ENCODE measurements around the gene ENTPD6. TPM values are rescaled to one million over a fixed set of nuclear protein-coding genes. Genes with fewer than 3 reads are reported as not detected.

Gene ENTPD6
- total and polyA plus RNA-seq, 2 donors (not counting 1 experiment from before 2014, with no cell fraction given) = 64.4 to 79.8 TPM

DNA sequence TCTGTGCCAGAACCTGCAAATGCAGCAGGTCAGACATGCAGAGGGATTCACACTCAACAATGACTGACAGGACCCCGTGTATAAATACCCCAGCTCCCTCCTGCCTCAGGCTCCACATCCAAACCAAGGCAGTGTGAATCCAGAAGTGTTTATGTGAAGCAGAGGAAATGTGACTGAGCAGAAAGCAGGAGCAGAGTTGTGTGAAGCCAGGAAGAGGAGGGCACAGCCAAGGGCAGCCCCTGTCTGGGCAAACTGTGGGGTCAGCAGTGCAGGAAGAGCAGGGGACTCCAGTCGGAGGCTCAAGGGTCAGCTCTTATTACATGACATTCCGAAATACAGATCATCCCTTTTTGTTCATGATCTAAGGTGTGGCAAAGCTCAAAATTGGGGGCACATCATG is 19.3 kb upstream of the ENTPD6 start:
- DNase-seq = no peak
- CTCF ChIA-PET = interaction anchor here (1.0 kb wide), 1 partner anchor 32 kb away, joined by 3 read pairs; no protein-coding TSS in a partner anchor
- intact Hi-C loops (cut with micrococcal nuclease) = no loop called here

DNA sequence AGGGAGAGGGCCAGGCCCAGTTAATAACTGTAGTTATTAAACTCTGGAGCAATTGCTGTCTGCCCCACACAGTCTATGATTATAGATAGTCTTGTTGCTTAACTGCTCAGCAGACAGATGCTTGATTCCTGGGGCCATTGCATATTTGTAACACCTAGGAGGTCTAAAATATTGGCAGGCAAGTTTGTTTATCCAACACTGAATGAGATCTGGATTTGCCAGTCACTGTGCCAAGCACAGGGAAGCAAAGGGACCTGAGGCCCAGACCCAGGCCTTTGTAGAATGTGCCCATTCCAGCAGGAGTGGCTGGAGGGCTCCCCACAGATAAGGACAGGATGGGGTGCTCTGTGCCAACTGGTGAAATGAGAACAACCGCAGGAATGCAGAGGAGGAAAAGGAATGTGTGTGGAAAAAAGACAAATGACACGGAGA is 17.6 kb upstream of the ENTPD6 start:
- Mint-ChIP-seq H3K27me3 (no peaks in the 10 kb centered on the region), H3K4me1 (no peaks in the 10 kb centered on the region), H3K27ac (no peak overlapping the region), H3K4me3 (no peak overlapping the region), H3K9me3 (ENCODE audit: insufficient read depth) (no peaks in the 10 kb centered on the region)
- no peaks in the 10 kb centered on the region for H3K79me2 ChIP-seq (ENCODE audit: control insufficient read depth, insufficient read depth, low read length)
- intact Hi-C loops (cut with micrococcal nuclease) = no loop called here
- H3K27ac ChIP-seq (ENCODE audit: low read length in 2 of 2) = no peak overlapping the region
- ChIA-PET CTCF (interaction anchor here (0.8 to 1.7 kb wide), 2 partner anchors 183 to 1020 kb away, joined by 4 to 8 read pairs; no protein-coding TSS in a partner anchor), POLR2A (no interaction called here)
- WGBS (ENCODE audit: insufficient coverage) = 82% methylated on average over 2 of the region's 2 CpGs
- H3K27me3 ChIP-seq (replicated peaks in 1 of 4; ENCODE audit: control extremely low read depth in 1 of 4, control insufficient read depth in 3 of 4, insufficient read depth in 4 of 4, low read length in 3 of 4) = no peaks in the 10 kb centered on the region
- no peaks in the 10 kb centered on the region for H3K9me3 ChIP-seq (ENCODE audit: control extremely low read depth in 1 of 3, control insufficient read depth in 2 of 3, insufficient read depth in 1 of 3, low read length in 2 of 3)
- ATAC-seq (ENCODE audit: low read depth) (no peak), DNase-seq (no peak)
- no peaks in the 10 kb centered on the region for H3K36me3 ChIP-seq (replicated peaks in 1 of 2; ENCODE audit: control extremely low read depth in 1 of 2, control insufficient read depth in 1 of 2, extremely low read depth in 1 of 2, insufficient read depth in 2 of 2, low read length in 1 of 2)
- H2AFZ ChIP-seq (ENCODE audit: insufficient read depth, low read depth, low read length, poor library complexity, severe bottlenecking) = no peak overlapping the region
- TF ChIP-seq EZH2 (IDR thresholded peaks at IDR 0.05; ENCODE audit: borderline replicate concordance, insufficient read depth, low read depth, low read length, poor library complexity, severe bottlenecking) = no peak
- TF ChIP-seq, protein P1, sequence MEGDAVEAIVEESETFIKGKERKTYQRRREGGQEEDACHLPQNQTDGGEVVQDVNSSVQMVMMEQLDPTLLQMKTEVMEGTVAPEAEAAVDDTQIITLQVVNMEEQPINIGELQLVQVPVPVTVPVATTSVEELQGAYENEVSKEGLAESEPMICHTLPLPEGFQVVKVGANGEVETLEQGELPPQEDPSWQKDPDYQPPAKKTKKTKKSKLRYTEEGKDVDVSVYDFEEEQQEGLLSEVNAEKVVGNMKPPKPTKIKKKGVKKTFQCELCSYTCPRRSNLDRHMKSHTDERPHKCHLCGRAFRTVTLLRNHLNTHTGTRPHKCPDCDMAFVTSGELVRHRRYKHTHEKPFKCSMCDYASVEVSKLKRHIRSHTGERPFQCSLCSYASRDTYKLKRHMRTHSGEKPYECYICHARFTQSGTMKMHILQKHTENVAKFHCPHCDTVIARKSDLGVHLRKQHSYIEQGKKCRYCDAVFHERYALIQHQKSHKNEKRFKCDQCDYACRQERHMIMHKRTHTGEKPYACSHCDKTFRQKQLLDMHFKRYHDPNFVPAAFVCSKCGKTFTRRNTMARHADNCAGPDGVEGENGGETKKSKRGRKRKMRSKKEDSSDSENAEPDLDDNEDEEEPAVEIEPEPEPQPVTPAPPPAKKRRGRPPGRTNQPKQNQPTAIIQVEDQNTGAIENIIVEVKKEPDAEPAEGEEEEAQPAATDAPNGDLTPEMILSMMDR (IDR thresholded peaks at IDR 0.05) = no peak
- no peak overlapping the region for H3K4me2 ChIP-seq (replicated peaks; ENCODE audit: low read depth, low read length, poor library complexity, severe bottlenecking)
- H4K20me1 ChIP-seq (ENCODE audit: control insufficient read depth, insufficient read depth, low read length, poor library complexity, severe bottlenecking) = no peaks in the 10 kb centered on the region
- no peak overlapping the region for H3K4me3 ChIP-seq (ENCODE audit: control extremely low read depth in 1 of 5, extremely low read depth in 1 of 5, insufficient read depth in 1 of 5, low read depth in 2 of 5, low read length in 4 of 5)
- H3K4me1 ChIP-seq (ENCODE audit: control insufficient read depth in 2 of 2, insufficient read depth in 2 of 2, low read length in 2 of 2) = no peaks in the 10 kb centered on the region
- no peak overlapping the region for H3K9ac ChIP-seq (ENCODE audit: low read length)

More for the DNA sequence above, 19.3 kb upstream of the ENTPD6 start:
- Histone ChIP-seq H3K36me3 (replicated peaks in 1 of 2; ENCODE audit: control extremely low read depth in 1 of 2, control insufficient read depth in 1 of 2, extremely low read depth in 1 of 2, insufficient read depth in 2 of 2, low read length in 1 of 2) (no peaks in the 10 kb centered on the region), H3K27ac (ENCODE audit: low read length in 2 of 2) (no peak overlapping the region), H3K4me2 (replicated peaks; ENCODE audit: low read depth, low read length, poor library complexity, severe bottlenecking) (no peak overlapping the region), H2AFZ (ENCODE audit: insufficient read depth, low read depth, low read length, poor library complexity, severe bottlenecking) (no peak overlapping the region), H3K9ac (ENCODE audit: low read length) (no peak overlapping the region), H3K4me3 (ENCODE audit: control extremely low read depth in 1 of 5, extremely low read depth in 1 of 5, insufficient read depth in 1 of 5, low read depth in 2 of 5, low read length in 4 of 5) (no peak overlapping the region), H3K79me2 (ENCODE audit: control insufficient read depth, insufficient read depth, low read length) (no peaks in the 10 kb centered on the region), H3K9me3 (ENCODE audit: control extremely low read depth in 1 of 3, control insufficient read depth in 2 of 3, insufficient read depth in 1 of 3, low read length in 2 of 3) (no peaks in the 10 kb centered on the region), H4K20me1 (ENCODE audit: control insufficient read depth, insufficient read depth, low read length, poor library complexity, severe bottlenecking) (no peaks in the 10 kb centered on the region), H3K27me3 (replicated peaks in 1 of 4; ENCODE audit: control extremely low read depth in 1 of 4, control insufficient read depth in 3 of 4, insufficient read depth in 4 of 4, low read length in 3 of 4) (no peaks in the 10 kb centered on the region), H3K4me1 (ENCODE audit: control insufficient read depth in 2 of 2, insufficient read depth in 2 of 2, low read length in 2 of 2) (no peaks in the 10 kb centered on the region)
- ATAC-seq (ENCODE audit: low read depth) = no peak
- POLR2A ChIA-PET = no interaction called here
- no peaks in the 10 kb centered on the region for H3K9me3 Mint-ChIP-seq (ENCODE audit: insufficient read depth)
- no peak for TF ChIP-seq EZH2 (IDR thresholded peaks at IDR 0.05; ENCODE audit: borderline replicate concordance, insufficient read depth, low read depth, low read length, poor library complexity, severe bottlenecking)
- TF ChIP-seq, protein P1 (IDR thresholded peaks at IDR 0.05) = no peak
- WGBS (ENCODE audit: insufficient coverage) = 100% methylated on average over 2 of the region's 3 CpGs
- H3K4me1 Mint-ChIP-seq = no peaks in the 10 kb centered on the region
- no peaks in the 10 kb centered on the region for H3K27me3 Mint-ChIP-seq
- no peak overlapping the region for H3K27ac Mint-ChIP-seq
- H3K4me3 Mint-ChIP-seq = no peak overlapping the region

Measured in B cell (primary cell).